H1 (cell line): ENCODE results near the gene PBX1. TPM values are rescaled to one million over a fixed set of nuclear protein-coding genes. Genes with fewer than 3 reads are reported as not detected.

Source experiments
- CTCF ChIA-PET: fragments of 300-600 bp; sonication (Branson Sonifier 250); formaldehyde crosslinking; loops from one replicate; lab custom pipeline; 2021; ENCODE audit not compliant: partially characterized antibody; lab: Charles Lee
- POLR2A ChIA-PET: fragments of 300-600 bp; sonication (Branson Sonifier 250); formaldehyde crosslinking; loops from one replicate; lab custom pipeline; 2021; ENCODE audit warnings: inconsistent platforms; ENCODE audit not compliant: partially characterized antibody; lab: Charles Lee
- DNase-seq, 2 experiments: peaks; one replicate each; pipeline versions ENCODE4 v3.0.0 to v3.0.0-alpha.2; 2010 to 2022; ENCODE audit warnings: low spot score in 2 of 2, low read depth in 1 of 2, mixed read lengths in 1 of 2
- FAIRE-seq: peaks from 2 replicates; lab custom pipeline; 2011; peaks lifted over from hg19 to GRCh38; lab: Jason Lieb, UNC
- H2AFZ ChIP-seq: 2 replicates; pipeline ENCODE4 v1.8.1; 2012; ENCODE audit warnings: low read length, inconsistent platforms
- H2AK5ac ChIP-seq: 2 replicates; pipeline ENCODE4 v1.6.1; 2013; ENCODE audit warnings: low read depth, low read length
- H2BK120ac ChIP-seq: replicated peaks from 2 replicates; pipeline ENCODE3; 2013; ENCODE audit warnings: low read depth, low read length, inconsistent platforms
- H2BK12ac ChIP-seq: 2 replicates; pipeline ENCODE4 v1.6.1; 2013; ENCODE audit warnings: low read depth, low read length
- H2BK15ac ChIP-seq: 2 replicates; pipeline ENCODE4 v1.6.1; 2013; ENCODE audit warnings: low read length
- H2BK20ac ChIP-seq: 2 replicates; pipeline ENCODE4 v1.6.1; 2013; ENCODE audit warnings: low read length
- H2BK5ac ChIP-seq: 2 replicates; pipeline ENCODE4 v1.6.1; 2013; ENCODE audit warnings: low read depth, low read length
- H3K14ac ChIP-seq: 2 replicates; pipeline ENCODE4 v1.6.1; 2013; ENCODE audit warnings: inconsistent platforms; ENCODE audit not compliant: insufficient read length
- H3K18ac ChIP-seq: 2 replicates; pipeline ENCODE4 v1.6.1; 2013; ENCODE audit warnings: low read length; ENCODE audit errors: extremely low read depth
- H3K23ac ChIP-seq: 2 replicates; pipeline ENCODE4 v1.6.1; 2013; ENCODE audit warnings: inconsistent platforms; ENCODE audit not compliant: insufficient read length
- H3K23me2 ChIP-seq: 2 replicates; pipeline ENCODE4 v1.6.1; 2013; ENCODE audit warnings: low read depth, low read length
- H3K27ac ChIP-seq: 2 replicates; pipeline ENCODE4 v1.6.1; 2011; ENCODE audit warnings: low read depth, low read length, inconsistent platforms
- H3K27me3 ChIP-seq, 4 experiments: replicated peaks in 1 of 4; 1 replicate in 1 of 4; 2 replicates in 3 of 4; pipeline versions ENCODE4 v1.6.1 to v1.8.1; 2011 to 2013; ENCODE audit warnings: low read length in 3 of 4, mild to moderate bottlenecking in 3 of 4, inconsistent platforms in 2 of 4, mixed read lengths in 2 of 4, moderate library complexity in 1 of 4; ENCODE audit not compliant: control insufficient read depth in 3 of 4, insufficient read depth in 3 of 4; ENCODE audit errors: extremely low read depth in 1 of 4
- H3K36me3 ChIP-seq, 4 experiments: 2 replicates each; pipeline versions ENCODE4 v1.6.1 to v1.8.1; 2011 to 2013; ENCODE audit warnings: mild to moderate bottlenecking in 4 of 4, low read length in 3 of 4, moderate library complexity in 2 of 4, control low read depth in 1 of 4, inconsistent platforms in 1 of 4; ENCODE audit not compliant: insufficient read depth in 4 of 4, control insufficient read depth in 2 of 4
- H3K4ac ChIP-seq: replicated peaks from 2 replicates; pipeline ENCODE3; 2013; ENCODE audit warnings: low read length, low read depth, mixed read lengths, inconsistent platforms; ENCODE audit not compliant: insufficient read length
- H3K4me1 ChIP-seq, 4 experiments: replicated peaks in 1 of 4; 1 replicate in 1 of 4; 2 replicates in 3 of 4; pipeline versions ENCODE4 v1.6.1 to v1.8.1; 2011 to 2013; ENCODE audit warnings: low read length in 3 of 4, inconsistent platforms in 2 of 4, mixed read lengths in 1 of 4; ENCODE audit not compliant: insufficient read depth in 4 of 4, control insufficient read depth in 3 of 4
- H3K4me2 ChIP-seq, 2 experiments: 2 replicates each; pipeline versions ENCODE4 v1.6.1 to v1.8.1; 2011 to 2013; ENCODE audit warnings: low read depth in 2 of 2, low read length in 2 of 2, control low read depth in 1 of 2, inconsistent platforms in 1 of 2, mild to moderate bottlenecking in 1 of 2; ENCODE audit not compliant: insufficient read depth in 1 of 2
- H3K4me3 ChIP-seq, 4 experiments: fragments of 200-600, 300-600 bp in 1 of 4; sonication (generic), shearing (Covaris generic), sonication (Bioruptor Twin) in 1 of 4; 2 replicates each; pipeline versions ENCODE4 v1.5.1 to v1.8.1; 2011 to 2016; ENCODE audit warnings: low read length in 4 of 4, low read depth in 3 of 4, control low read depth in 2 of 4, inconsistent platforms in 2 of 4, mild to moderate bottlenecking in 2 of 4, mixed read lengths in 1 of 4, moderate library complexity in 1 of 4; ENCODE audit not compliant: insufficient read depth in 2 of 4; ENCODE audit errors: extremely low read depth in 1 of 4
- H3K56ac ChIP-seq: replicated peaks from 2 replicates; pipeline ENCODE3; 2013; ENCODE audit warnings: low read depth, mild to moderate bottlenecking, mixed read lengths, low read length, inconsistent platforms; ENCODE audit not compliant: insufficient read length
- H3K79me1 ChIP-seq: 2 replicates; pipeline ENCODE4 v1.6.1; 2013; ENCODE audit warnings: low read depth, low read length, control low read depth
- H3K79me2 ChIP-seq, 2 experiments: 2 replicates each; pipeline versions ENCODE4 v1.6.1 to v1.8.1; 2012 to 2013; ENCODE audit warnings: low read length in 2 of 2, mild to moderate bottlenecking in 2 of 2, inconsistent platforms in 1 of 2; ENCODE audit not compliant: insufficient read depth in 2 of 2, control insufficient read depth in 1 of 2
- H3K9ac ChIP-seq, 4 experiments: replicated peaks in 1 of 4; 1 replicate in 1 of 4; 2 replicates in 3 of 4; pipeline versions ENCODE4 v1.6.1 to v1.8.1; 2011 to 2013; ENCODE audit warnings: low read depth in 3 of 4, low read length in 3 of 4, control low read depth in 2 of 4, mild to moderate bottlenecking in 2 of 4, moderate library complexity in 2 of 4, inconsistent platforms in 1 of 4; ENCODE audit errors: extremely low read depth in 1 of 4
- H3K9me3 ChIP-seq, 2 experiments: 2 replicates each; pipeline versions ENCODE4 v1.6.1 to v1.8.1; 2012 to 2013; ENCODE audit warnings: mild to moderate bottlenecking in 2 of 2, moderate library complexity in 2 of 2, control low read depth in 1 of 2, inconsistent platforms in 1 of 2, low read depth in 1 of 2, low read length in 1 of 2, mixed read lengths in 1 of 2; ENCODE audit not compliant: insufficient read depth in 2 of 2
- H4K20me1 ChIP-seq, 2 experiments: replicated peaks in 1 of 2; 2 replicates each; pipeline versions ENCODE3 to v1.8.1; 2011 to 2013; ENCODE audit warnings: inconsistent platforms in 2 of 2, low read length in 2 of 2, mild to moderate bottlenecking in 1 of 2; ENCODE audit not compliant: insufficient read depth in 2 of 2, control insufficient read depth in 1 of 2
- H4K5ac ChIP-seq: 2 replicates; pipeline ENCODE4 v1.6.1; 2013; ENCODE audit warnings: low read length, low read depth, mixed read lengths, inconsistent platforms; ENCODE audit not compliant: insufficient read length
- H4K8ac ChIP-seq: 2 replicates; pipeline ENCODE4 v1.8.0; 2013; ENCODE audit warnings: mild to moderate bottlenecking, moderate library complexity, low read length, inconsistent platforms; ENCODE audit not compliant: insufficient read depth; ENCODE audit errors: extremely low read depth
- H4K91ac ChIP-seq: replicated peaks from 2 replicates; pipeline ENCODE3; 2013; ENCODE audit warnings: low read length, mixed read lengths, inconsistent platforms; ENCODE audit not compliant: insufficient read length
- HDAC2 ChIP-seq, 2 experiments: fragments of 300-600 bp in 1 of 2; sonication (generic) in 1 of 2; IDR thresholded peaks; 2 replicates each; pipeline ENCODE4 v1.6.1; 2011 to 2012; ENCODE audit warnings: low read depth in 2 of 2, low read length in 2 of 2, mild to moderate bottlenecking in 2 of 2, moderate library complexity in 2 of 2, borderline replicate concordance in 1 of 2, inconsistent platforms in 1 of 2
- KDM1A ChIP-seq: fragments of 200-600, 300-600 bp; sonication (generic); IDR thresholded peaks from 2 replicates; pipeline ENCODE4 v1.7.1; 2016; ENCODE audit warnings: mild to moderate bottlenecking, low read length, borderline replicate concordance
- NANOG ChIP-seq: IDR thresholded peaks from 2 replicates; pipeline ENCODE4 v1.6.1; 2011; ENCODE audit warnings: low read length, low read depth, mild to moderate bottlenecking, inconsistent platforms; ENCODE audit not compliant: insufficient read depth, poor library complexity, severe bottlenecking
- POLR2A ChIP-seq, 2 experiments: IDR thresholded peaks; 1 replicate in 1 of 2; 2 replicates in 1 of 2; pipeline ENCODE4 v1.6.1; 2011; ENCODE audit warnings: low read depth in 2 of 2, low read length in 2 of 2, mild to moderate bottlenecking in 2 of 2; ENCODE audit errors: control extremely low read depth in 1 of 2
- POLR2AphosphoS5 ChIP-seq: IDR thresholded peaks from 2 replicates; pipeline ENCODE4 v1.6.1; 2011; ENCODE audit warnings: low read depth, low read length
- RAD21 ChIP-seq, 2 experiments: IDR thresholded peaks in 1 of 2; conservative IDR thresholded peaks in 1 of 2; 2 replicates each; pipeline ENCODE4 v1.6.1; 2011; ENCODE audit warnings: low read depth in 2 of 2, low read length in 2 of 2, improper control_type of control experiment in 1 of 2, inconsistent platforms in 1 of 2, mild to moderate bottlenecking in 1 of 2, moderate library complexity in 1 of 2
- SIN3A ChIP-seq, 2 experiments: IDR thresholded peaks in 1 of 2; conservative IDR thresholded peaks in 1 of 2; 2 replicates each; pipeline ENCODE4 v1.6.1; 2011 to 2012; ENCODE audit warnings: low read length in 2 of 2, improper control_type of control experiment in 1 of 2, low read depth in 1 of 2, mild to moderate bottlenecking in 1 of 2
- SRF ChIP-seq: IDR thresholded peaks from 2 replicates; pipeline ENCODE4 v1.6.1; 2011; ENCODE audit warnings: mild to moderate bottlenecking, low read depth, low read length, moderate library complexity
- TCF12 ChIP-seq: IDR thresholded peaks from 2 replicates; pipeline ENCODE4 v1.6.1; 2011; ENCODE audit warnings: low read depth, mild to moderate bottlenecking, low read length
- WGBS, 2 experiments: shearing (Covaris generic) in 1 of 2; methylation state at CpG; one replicate each; pipeline versions ENCODE4 v1.1.6 to v1.1.7; 2013 to 2015; ENCODE audit warnings: low lambda C conversion rate in 2 of 2, mixed read lengths in 2 of 2, inconsistent platforms in 1 of 2, low coverage in 1 of 2, missing lambda C conversion rate in 1 of 2; ENCODE audit not compliant: insufficient replicate concordance in 2 of 2, insufficient coverage in 1 of 2, insufficient read length in 1 of 2; ENCODE audit errors: extremely low coverage in 1 of 2, missing lambda C conversion rate in 1 of 2; 5-methylcytosine and 5-hydroxymethylcytosine counted together
- polyA plus RNA-seq, 7 experiments: library from polyadenylated mRNA; depleted of rRNA in 3 of 7; stranded (reverse) in 5 of 7; unstranded in 2 of 7; fragments of >200 nt in 5 of 7; fragments of 200-250 nt in 2 of 7; gene quantifications; 1 replicate in 5 of 7; 2 replicates in 1 of 7; 4 replicates in 1 of 7; pipeline versions ENCODE4 v1.2.1 to v1.2.3, GENCODE V29; 2011 to 2013; ENCODE audit warnings: missing spikeins in 2 of 7, mixed read lengths in 2 of 7
- total RNA-seq: library from RNA; stranded (reverse); fragmentation: NEBNext Ultra II Directional; extraction: Animal tissue kit (Norgen Biotek cat#: 25700); gene quantifications from 2 replicates; pipeline ENCODE4 v1.2.1, GENCODE V29; 2021
- TF ChIP-seq, protein P1 (sequence below): IDR thresholded peaks from 2 replicates; pipeline ENCODE4 v1.6.1; 2012; ENCODE audit warnings: inconsistent platforms

Gene PBX1
- total and polyA plus RNA-seq, 2 of the 8 experiments (the other 6 are each of a cell fraction or from before 2014, with no cell fraction given): 87.4 to 124 TPM

DNA sequence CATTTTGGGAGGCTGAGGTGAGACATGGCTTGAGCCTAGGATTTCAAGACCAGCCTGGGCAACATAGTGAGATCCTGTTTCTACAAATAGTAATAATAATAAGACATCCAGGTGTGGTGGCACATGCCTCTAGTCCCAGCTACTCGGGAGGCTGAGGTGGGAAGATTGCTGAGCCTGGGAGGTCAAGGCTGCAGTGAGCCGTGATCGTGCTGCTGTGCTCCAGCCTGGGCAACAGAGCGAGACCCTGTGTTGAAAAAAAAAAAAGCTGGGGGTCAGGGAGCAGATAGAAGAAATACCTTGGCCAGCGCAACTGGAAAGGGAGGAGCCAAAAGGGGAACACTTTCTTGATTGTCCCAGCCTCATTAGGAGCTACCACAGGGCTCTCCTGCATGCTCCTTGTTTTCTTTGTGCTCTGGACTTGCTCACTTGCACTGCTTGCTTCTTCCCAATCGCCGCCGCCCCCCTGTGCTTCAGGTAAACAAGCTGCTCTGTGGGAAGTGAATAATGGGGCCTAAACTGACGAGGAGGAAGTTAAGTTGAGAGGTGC is 31.1 kb downstream of the PBX1 start:
- WGBS, 2 experiments: 41% methylated on average over 9 of the region's 9 CpGs; no CpG with 5 or more reads in 1 of the 2 experiments
- ChIA-PET CTCF (interaction anchor here (0.6 to 1.6 kb wide), 4 partner anchors 10 to 198 kb away, joined by 3 to 6 read pairs (median 4); no protein-coding TSS in a partner anchor), POLR2A (interaction anchor here (0.5 to 1.9 kb wide), 8 partner anchors 8 to 31 kb away, joined by 3 to 7 read pairs (median 4); partner anchors contain the start of gene PBX1)
- peaks cover 12 to 17% of the 10 kb centered on the region in 2 experiments for H4K20me1 ChIP-seq
- no peak overlapping the region for H2AFZ ChIP-seq
- H3K27me3 ChIP-seq: no peaks in the 10 kb centered on the region
- FAIRE-seq (peak; percentile 77), DNase-seq (no peak)
- no peak overlapping the region for H3K23ac ChIP-seq
- no peaks in the 10 kb centered on the region for H3K23me2 ChIP-seq
- peak overlapping the region; percentile 47 to 52; a peak in 3 of 4 replicates for H3K4me2 ChIP-seq
- H3K79me2 ChIP-seq: peaks cover 10 to 90% of the 10 kb centered on the region in 2 experiments
- H2BK20ac ChIP-seq: no peak overlapping the region
- peak overlapping the region; percentile 85; the same call in 1 of the 2 replicates for H2AK5ac ChIP-seq
- no peak overlapping the region for H4K91ac ChIP-seq
- no peak overlapping the region; the same call in 1 of the 2 replicates for H4K8ac ChIP-seq
- no peak overlapping the region for H4K5ac ChIP-seq
- H2BK15ac ChIP-seq: no peak overlapping the region
- peak overlapping the region; percentile 12 for H2BK120ac ChIP-seq
- no peaks in the 10 kb centered on the region for H3K9me3 ChIP-seq
- H3K4ac ChIP-seq: no peak overlapping the region
- H3K27ac ChIP-seq: no peak overlapping the region
- H2BK5ac ChIP-seq: peak overlapping the region; percentile 46; the same call in 1 of the 2 replicates
- peak overlapping the region in 1 of 4 experiments; percentile 51; a peak in 1 of 8 replicates for H3K4me3 ChIP-seq
- H3K4me1 ChIP-seq: peaks cover 25 to 56% (median 46%) of the 10 kb centered on the region in 4 experiments
- H3K14ac ChIP-seq: no peak overlapping the region
- H3K36me3 ChIP-seq: peaks cover 0 to 29% (median 6%) of the 10 kb centered on the region in 4 experiments; a peak in 5 of 8 replicates
- H3K56ac ChIP-seq: no peak overlapping the region
- H3K9ac ChIP-seq: no peak overlapping the region; a peak in 1 of 7 replicates
- peak overlapping the region; percentile 32; the same call in 1 of the 2 replicates for H2BK12ac ChIP-seq
- TF ChIP-seq POLR2AphosphoS5 (no peak), NANOG (peak; percentile 35), KDM1A (peak; percentile 96), SIN3A (conservative IDR thresholded peaks at IDR 0.05 in 1 of 2, IDR thresholded peaks at IDR 0.05 in 1 of 2; ENCODE audit: low read depth in 1 of 2, low read length in 2 of 2) (peak in 1 of 2 experiments; percentile 51; a peak in 1 of 4 replicates), TCF12 (no peak), POLR2A (IDR thresholded peaks at IDR 0.05; ENCODE audit: control extremely low read depth in 1 of 2, low read depth in 2 of 2, low read length in 2 of 2) (peak in 1 of 2 experiments; percentile 59; a peak in 2 of 3 replicates), SRF (0 out of 2 replicates have a peak, but pooled peaks have one; percentile 6), RAD21 (IDR thresholded peaks at IDR 0.05 in 1 of 2, conservative IDR thresholded peaks at IDR 0.05 in 1 of 2; ENCODE audit: low read depth in 2 of 2, low read length in 2 of 2) (peak in 1 of 2 experiments; percentile 10; a peak in 1 of 4 replicates), HDAC2 (IDR thresholded peaks at IDR 0.05; ENCODE audit: borderline replicate concordance in 1 of 2, low read depth in 2 of 2, low read length in 2 of 2) (peak; percentile 42 to 79; a peak in 1 of 4 replicates)
- TF ChIP-seq, protein P1, sequence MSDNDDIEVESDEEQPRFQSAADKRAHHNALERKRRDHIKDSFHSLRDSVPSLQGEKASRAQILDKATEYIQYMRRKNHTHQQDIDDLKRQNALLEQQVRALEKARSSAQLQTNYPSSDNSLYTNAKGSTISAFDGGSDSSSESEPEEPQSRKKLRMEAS: 0 out of 2 replicates have a peak, but pooled peaks have one; percentile 16
- peak overlapping the region; percentile 11; the same call in 1 of the 2 replicates for H3K18ac ChIP-seq
- H3K79me1 ChIP-seq: peaks cover 5% of the 10 kb centered on the region
